ENCODE results near the gene HSPA1L. TPM values are rescaled to one million over a fixed set of nuclear protein-coding genes. Genes with fewer than 3 reads are reported as not detected.
"Not testable (repeated sequence)": the region's sequence is repeated elsewhere in the genome, so short reads cannot be mapped to it uniquely, and the experiment has no call there.

HSPA1L gene
- total RNA-seq, 1 donor from 2014 or later: 0.49 TPM

- Histone ChIP-seq H3K79me2 (ENCODE audit: low read depth) (peaks cover 6% of the 10 kb centered on the region), H2AFZ (replicated peaks) (no peak overlapping the region), H3F3A (ENCODE audit: low read depth) (peaks cover 22% of the 10 kb centered on the region), H3K27ac (no peak overlapping the region), H3K4me1 (no peaks in the 10 kb centered on the region), H3K4me3 (no peak overlapping the region), H4K20me1 (ENCODE audit: low read depth) (no peaks in the 10 kb centered on the region), H3K9me3 (ENCODE audit: low read depth) (no peaks in the 10 kb centered on the region), H3K36me3 (no peaks in the 10 kb centered on the region), H3K4me2 (no peak overlapping the region), H3K27me3 (no peaks in the 10 kb centered on the region), H3K9ac (no peak overlapping the region)
- Mint-ChIP-seq H3K27ac (no peak overlapping the region), H3K36me3 (peaks cover 6% of the 10 kb centered on the region), H3K9me3 (peaks cover 2% of the 10 kb centered on the region), H3K4me3 (peak overlapping the region; percentile 30), H3K4me1 (peaks cover 25% of the 10 kb centered on the region), H3K27me3 (ENCODE audit: insufficient read depth, low read depth) (peaks cover 3% of the 10 kb centered on the region)
- no peak for TF ChIP-seq EZH2phosphoT487 (IDR thresholded peaks at IDR 0.05)
- DNase-seq (ENCODE audit: low spot score): no peak
Measured at GRCh38 chr6:31860349-31860748, 45.3 kb upstream of the HSPA1L start.

GRCh38 chr6:31859923-31860322 lies 44.8 kb upstream of the HSPA1L start:
- Histone ChIP-seq H4K20me1 (ENCODE audit: low read depth) (no peaks in the 10 kb centered on the region), H3K9me3 (ENCODE audit: low read depth) (no peaks in the 10 kb centered on the region), H3K4me3 (no peak overlapping the region), H3K9ac (no peak overlapping the region), H3K27ac (no peak overlapping the region), H3K4me2 (no peak overlapping the region), H3K79me2 (ENCODE audit: low read depth) (peaks cover 6% of the 10 kb centered on the region), H3K4me1 (no peaks in the 10 kb centered on the region), H3K36me3 (no peaks in the 10 kb centered on the region), H3F3A (ENCODE audit: low read depth) (peaks cover 20% of the 10 kb centered on the region), H2AFZ (replicated peaks) (no peak overlapping the region), H3K27me3 (no peaks in the 10 kb centered on the region)
- Mint-ChIP-seq H3K36me3 (peaks cover 8% of the 10 kb centered on the region), H3K4me1 (peaks cover 21% of the 10 kb centered on the region), H3K9me3 (peaks cover 4% of the 10 kb centered on the region), H3K27me3 (ENCODE audit: insufficient read depth, low read depth) (peaks cover 3% of the 10 kb centered on the region), H3K4me3 (peak overlapping the region; percentile 30), H3K27ac (no peak overlapping the region)
- no peak for DNase-seq (ENCODE audit: low spot score)
- no peak for TF ChIP-seq EZH2 (IDR thresholded peaks at IDR 0.05)
- TF ChIP-seq CTCF (IDR thresholded peaks at IDR 0.05): no peak
- no peak for TF ChIP-seq EZH2phosphoT487 (IDR thresholded peaks at IDR 0.05)

GRCh38 chr6:31858707-31859106 lies 43.6 kb upstream of the HSPA1L start:
- no peak overlapping the region for H3K27ac Mint-ChIP-seq
- Histone ChIP-seq H3K36me3 (no peaks in the 10 kb centered on the region), H3K4me1 (no peaks in the 10 kb centered on the region), H3K4me3 (no peak overlapping the region), H2AFZ (replicated peaks) (no peak overlapping the region), H3K9me3 (ENCODE audit: low read depth) (no peaks in the 10 kb centered on the region), H3K4me2 (no peak overlapping the region), H4K20me1 (ENCODE audit: low read depth) (no peaks in the 10 kb centered on the region), H3K79me2 (ENCODE audit: low read depth) (peaks cover 6% of the 10 kb centered on the region), H3K9ac (no peak overlapping the region), H3K27ac (no peak overlapping the region), H3K27me3 (no peaks in the 10 kb centered on the region), H3F3A (ENCODE audit: low read depth) (peaks cover 8% of the 10 kb centered on the region)
- H3K27me3 Mint-ChIP-seq (ENCODE audit: insufficient read depth, low read depth): peaks cover 3% of the 10 kb centered on the region
- peaks cover 8% of the 10 kb centered on the region for H3K36me3 Mint-ChIP-seq
- TF ChIP-seq CTCF (IDR thresholded peaks at IDR 0.05) (no peak), EZH2 (IDR thresholded peaks at IDR 0.05) (no peak), EZH2phosphoT487 (IDR thresholded peaks at IDR 0.05) (no peak)
- no peak for DNase-seq (ENCODE audit: low spot score)
- H3K4me1 Mint-ChIP-seq: peaks cover 9% of the 10 kb centered on the region
- no peak overlapping the region for H3K4me3 Mint-ChIP-seq
- peaks cover 4% of the 10 kb centered on the region for H3K9me3 Mint-ChIP-seq

GRCh38 chr6:31857774-31858173 lies 42.7 kb upstream of the HSPA1L start:
- not testable (repeated sequence) for H2AFZ ChIP-seq (replicated peaks); H3K4me3 ChIP-seq; H3K4me2 ChIP-seq; H3K4me3 Mint-ChIP-seq; H3K27ac ChIP-seq; H3K9me3 Mint-ChIP-seq; H3K36me3 ChIP-seq; H3F3A ChIP-seq (ENCODE audit: low read depth); H3K4me1 Mint-ChIP-seq; H3K27me3 Mint-ChIP-seq (ENCODE audit: insufficient read depth, low read depth); H3K9ac ChIP-seq; H3K79me2 ChIP-seq (ENCODE audit: low read depth); H3K9me3 ChIP-seq (ENCODE audit: low read depth); H4K20me1 ChIP-seq (ENCODE audit: low read depth); H3K27me3 ChIP-seq; H3K4me1 ChIP-seq; H3K27ac Mint-ChIP-seq; DNase-seq (ENCODE audit: low spot score)
- H3K36me3 Mint-ChIP-seq: peaks cover 11% of the 10 kb centered on the region

GRCh38 chr6:31851980-31852718 lies 37.1 kb upstream of the HSPA1L start:
- H3K79me2 ChIP-seq (ENCODE audit: low read depth); H3K4me1 ChIP-seq; H3K27ac ChIP-seq; H4K20me1 ChIP-seq (ENCODE audit: low read depth); H3K4me2 ChIP-seq; H2AFZ ChIP-seq (replicated peaks); H3K4me3 ChIP-seq; H3K9ac ChIP-seq; H3K9me3 ChIP-seq (ENCODE audit: low read depth); H3K27me3 Mint-ChIP-seq (ENCODE audit: insufficient read depth, low read depth); H3K4me1 Mint-ChIP-seq; H3F3A ChIP-seq (ENCODE audit: low read depth); H3K36me3 ChIP-seq; H3K27ac Mint-ChIP-seq; H3K4me3 Mint-ChIP-seq; H3K27me3 ChIP-seq; DNase-seq (ENCODE audit: low spot score): not testable (repeated sequence)
- peaks cover 12% of the 10 kb centered on the region for H3K36me3 Mint-ChIP-seq
- H3K9me3 Mint-ChIP-seq: peaks cover 10% of the 10 kb centered on the region
